Measurements from ENCODE around the gene NOP14. TPM values are rescaled to one million over a fixed set of nuclear protein-coding genes. Genes with fewer than 3 reads are reported as not detected.

The NOP14 gene
- total RNA-seq, 2 experiments from 2014 or later = 31.7 to 66.2 TPM

DNA sequence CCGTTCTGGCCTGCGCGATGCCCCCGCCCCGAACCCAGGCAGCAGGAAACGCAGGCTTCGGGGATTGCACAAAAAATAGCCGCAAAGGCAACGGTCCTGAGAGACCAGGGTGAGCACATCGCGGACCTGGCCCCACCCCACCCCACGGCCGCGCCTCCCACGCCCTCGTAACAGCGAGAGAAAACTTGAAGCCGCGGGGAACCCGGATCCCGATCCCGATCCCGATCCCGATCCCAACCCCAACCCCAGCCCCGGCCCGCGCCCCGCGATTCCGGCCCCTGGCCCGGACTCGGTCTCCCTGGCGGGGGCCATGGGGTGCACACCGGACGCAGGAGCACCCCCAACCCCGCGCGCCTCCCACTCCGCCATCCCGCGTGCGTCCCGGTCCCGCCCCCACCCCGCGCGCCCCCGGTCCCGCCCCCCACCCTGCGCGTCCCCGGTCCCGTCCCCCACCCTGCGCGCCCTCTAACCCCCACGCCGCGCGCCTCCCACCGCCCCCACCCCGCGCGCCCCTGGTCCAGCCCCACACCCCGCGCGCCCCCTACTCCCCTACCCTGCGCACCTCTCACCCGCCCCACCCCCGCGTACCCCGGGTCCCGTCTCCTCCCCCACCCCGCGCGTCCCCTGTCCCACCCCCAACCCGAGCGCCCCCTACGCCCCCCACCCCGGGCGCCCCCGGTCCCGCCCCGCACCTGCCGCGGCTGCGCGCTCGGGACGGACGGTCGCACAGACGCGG is 29.0 kb downstream of the NOP14 start:
- POLR2A ChIA-PET = no interaction called here
- H3K4me2 ChIP-seq (ENCODE audit: low read length) = peak overlapping the region; percentile 74
- BruUV-seq (replicated peaks) = no TSS peak
- H3K4me1 ChIP-seq (ENCODE audit: insufficient read depth, low read length, poor library complexity, severe bottlenecking) = peaks cover 56% of the 10 kb centered on the region
- H3K4me3 ChIP-seq (ENCODE audit: low read depth, low read length, poor library complexity, severe bottlenecking) = peak overlapping the region; percentile 98
- DNase-seq (ENCODE audit: low spot score) = peak; percentile 28
- intact Hi-C loops (cut with micrococcal nuclease; ENCODE audit: unreplicated experiment) = loop anchor here (5.0 to 10.0 kb wide), 4 partner anchors 82 to 469 kb away; partner anchors contain the start of gene RNF4
- H3K9me2 ChIP-seq (ENCODE audit: insufficient read depth, low read length) = no peaks in the 10 kb centered on the region
- no peaks in the 10 kb centered on the region for H3K79me2 ChIP-seq (ENCODE audit: insufficient read depth, low read depth, low read length)
- no peaks in the 10 kb centered on the region for H3K9me3 ChIP-seq (ENCODE audit: low read length)
- H3K27ac ChIP-seq (ENCODE audit: low read depth, low read length, poor library complexity, severe bottlenecking) = no peak overlapping the region
- no peaks in the 10 kb centered on the region for H4K20me1 ChIP-seq (ENCODE audit: insufficient read depth, low read length)
- TF ChIP-seq CTCF (conservative IDR thresholded peaks at IDR 0.05; ENCODE audit: low read length) (no peak), EZH2phosphoT487 (IDR thresholded peaks at IDR 0.05; ENCODE audit: borderline replicate concordance, low read depth, low read length) (no peak)
- H2AFZ ChIP-seq (ENCODE audit: low read length) = no peak overlapping the region
- peaks cover 55% of the 10 kb centered on the region for H3K36me3 ChIP-seq (ENCODE audit: insufficient read depth, low read length)
- CTCF ChIA-PET (ENCODE audit: unreplicated experiment) = no interaction called here

DNA sequence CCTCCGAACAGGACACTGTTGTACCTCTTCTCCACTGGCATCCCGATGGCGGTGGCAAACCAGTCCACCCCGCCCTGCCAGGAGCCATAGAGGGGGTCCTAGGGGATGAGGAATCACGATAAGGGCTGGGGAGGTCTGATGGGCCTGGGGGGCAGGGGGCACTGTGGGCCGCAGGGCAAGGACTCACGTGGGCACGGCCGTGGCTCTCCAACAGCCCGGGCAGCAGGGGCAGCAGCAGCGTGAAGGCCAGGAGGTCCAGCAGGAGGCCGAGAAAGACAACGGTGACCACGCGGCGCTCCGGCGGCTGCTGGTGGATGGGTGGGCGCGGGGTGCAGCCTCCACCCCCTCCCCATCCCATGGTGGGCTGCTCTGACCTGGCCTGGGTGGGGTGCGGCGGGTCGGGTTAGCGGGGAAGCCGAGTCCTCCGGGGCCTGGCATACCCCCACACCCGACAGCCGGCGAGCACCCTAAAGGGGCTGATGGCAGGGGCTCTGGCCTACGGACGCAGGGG is 29.6 kb downstream of the NOP14 start:
- no peak for TF ChIP-seq EZH2phosphoT487 (IDR thresholded peaks at IDR 0.05; ENCODE audit: borderline replicate concordance, low read depth, low read length)
- TF ChIP-seq CTCF (conservative IDR thresholded peaks at IDR 0.05; ENCODE audit: low read length) = no peak
- Histone ChIP-seq H3K79me2 (ENCODE audit: insufficient read depth, low read depth, low read length) (no peaks in the 10 kb centered on the region), H3K4me2 (ENCODE audit: low read length) (peak overlapping the region; percentile 74), H3K9me3 (ENCODE audit: low read length) (no peaks in the 10 kb centered on the region), H3K36me3 (ENCODE audit: insufficient read depth, low read length) (peaks cover 55% of the 10 kb centered on the region), H4K20me1 (ENCODE audit: insufficient read depth, low read length) (no peaks in the 10 kb centered on the region), H2AFZ (ENCODE audit: low read length) (no peak overlapping the region), H3K4me3 (ENCODE audit: low read depth, low read length, poor library complexity, severe bottlenecking) (peak overlapping the region; percentile 76), H3K9me2 (ENCODE audit: insufficient read depth, low read length) (no peaks in the 10 kb centered on the region), H3K4me1 (ENCODE audit: insufficient read depth, low read length, poor library complexity, severe bottlenecking) (peaks cover 56% of the 10 kb centered on the region), H3K27ac (ENCODE audit: low read depth, low read length, poor library complexity, severe bottlenecking) (no peak overlapping the region)
- ChIA-PET POLR2A (interaction anchor here (0.5 kb wide), 1 partner anchor 148 kb away, joined by 6 read pairs; no protein-coding TSS in a partner anchor), CTCF (ENCODE audit: unreplicated experiment) (no interaction called here)
- no peak for DNase-seq (ENCODE audit: low spot score)
- intact Hi-C loops (cut with micrococcal nuclease; ENCODE audit: unreplicated experiment) = loop anchor here (5.0 to 10.0 kb wide), 4 partner anchors 81 to 469 kb away; partner anchors contain the start of gene RNF4
- BruUV-seq (replicated peaks) = no TSS peak

All from OCI-LY7 (cell line).